GM12891 (cell line): ENCODE measurements around the gene PLA2G1B. TPM values are rescaled to one million over a fixed set of nuclear protein-coding genes. Genes with fewer than 3 reads are reported as not detected.

ENCODE experiments used
- DNase-seq: peaks from one replicate; pipeline ENCODE4 v3.0.0; 2011; ENCODE audit warnings: low spot score; ENCODE audit not compliant: insufficient read length
- FAIRE-seq: peaks from 2 replicates; lab custom pipeline; 2011; peaks lifted over from hg19 to GRCh38; lab: Jason Lieb, UNC
- PAX5 ChIP-seq: IDR thresholded peaks from 2 replicates; pipeline ENCODE4 v1.6.1; 2011; ENCODE audit warnings: low read length, moderate library complexity, mild to moderate bottlenecking; ENCODE audit not compliant: insufficient read depth, severe bottlenecking
- POLR2A ChIP-seq: IDR thresholded peaks from 2 replicates; pipeline ENCODE4 v1.6.1; 2011; ENCODE audit warnings: low read depth, low read length, control low read depth
- POLR2AphosphoS5 ChIP-seq: IDR thresholded peaks from 2 replicates; pipeline ENCODE4 v1.6.1; 2011; ENCODE audit warnings: low read depth, low read length, control low read depth
- POU2F2 ChIP-seq: IDR thresholded peaks from 2 replicates; pipeline ENCODE4 v1.6.1; 2011; ENCODE audit warnings: low read depth, mild to moderate bottlenecking, control low read depth, low read length, moderate library complexity
- SPI1 ChIP-seq: IDR thresholded peaks from 2 replicates; pipeline ENCODE4 v1.6.1; 2011; ENCODE audit warnings: low read depth, low read length, control low read depth
- TAF1 ChIP-seq: IDR thresholded peaks from 2 replicates; pipeline ENCODE4 v1.6.1; 2011; ENCODE audit warnings: low read depth, low read length, control low read depth
- polyA plus RNA-seq: library from polyadenylated mRNA; unstranded; fragments of >200 nt; gene quantifications from one replicate; pipeline ENCODE4 v1.2.1, GENCODE V29; 2012; ENCODE audit warnings: low read depth, missing spikeins, inconsistent platforms; ENCODE audit not compliant: missing spikeins

The PLA2G1B gene
- not detected for polyA plus RNA-seq

DNA sequence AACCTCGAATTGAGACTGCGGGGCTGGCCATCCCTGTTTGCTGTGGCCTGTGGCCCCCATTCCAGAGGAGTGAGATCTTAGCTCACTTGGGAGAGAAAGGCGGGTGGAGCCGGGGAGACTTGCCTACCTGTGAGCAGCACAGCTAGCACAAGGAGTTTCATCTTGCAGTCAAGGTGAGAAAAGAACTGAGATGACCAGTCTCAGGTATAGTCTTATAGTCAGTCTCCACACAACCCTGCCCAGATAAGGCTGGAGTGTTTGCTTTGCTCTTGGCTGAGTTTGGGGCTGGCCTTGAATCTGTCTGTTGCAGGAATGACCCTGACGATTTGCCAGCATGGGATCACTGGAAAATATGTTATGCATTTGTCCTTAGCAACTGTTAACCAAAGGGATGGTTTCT lies at the start of gene PLA2G1B:
PLA2G1B (minus strand) TSS at position 187 of the 400 bp plus-strand sequence; CDS start at position 161, 26 bp downstream.
- DNase-seq (no peak), FAIRE-seq (no peak)
- no peak for TF ChIP-seq SPI1

DNA sequence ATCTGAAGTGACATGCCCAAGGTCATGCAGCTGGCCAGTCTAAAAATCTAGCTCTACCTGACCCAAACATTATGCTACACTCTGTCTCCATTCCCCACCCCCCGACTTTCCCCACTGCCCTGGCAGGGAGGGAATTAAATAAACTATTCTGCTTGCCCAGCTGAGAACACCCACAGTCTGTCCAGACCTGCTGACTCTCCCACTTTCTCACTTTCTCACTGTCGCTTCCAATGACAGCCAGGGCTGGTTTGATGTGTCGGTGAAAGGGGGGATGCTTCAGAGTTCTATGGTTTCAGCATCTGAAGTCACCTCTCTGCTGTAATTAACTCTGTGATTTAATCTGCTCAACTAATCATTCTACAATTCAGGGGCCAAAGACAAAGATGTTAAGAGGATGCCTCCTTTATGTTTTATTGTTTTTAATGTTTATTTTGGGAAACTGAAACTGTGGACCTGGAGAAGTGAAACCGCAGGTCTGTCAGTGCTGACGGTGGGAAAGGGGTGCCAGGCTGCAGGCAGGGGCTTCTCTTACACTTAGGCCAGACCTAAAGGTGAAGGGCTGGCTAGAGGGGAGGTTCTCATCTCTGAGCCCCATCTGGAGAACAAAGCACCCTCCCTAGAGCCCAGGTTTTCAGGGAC lies 49.5 kb upstream of the PLA2G1B start:
- FAIRE-seq: no peak
- no peak for TF ChIP-seq POLR2AphosphoS5
- TF ChIP-seq POLR2A: no peak
- TF ChIP-seq TAF1: no peak
- TF ChIP-seq POU2F2: no peak
- no peak for TF ChIP-seq SPI1
- TF ChIP-seq PAX5: no peak

GRCh38 chr12:120376416-120376815 lies 48.8 kb upstream of the PLA2G1B start:
- no peak for FAIRE-seq
- TF ChIP-seq POLR2AphosphoS5 (no peak), SPI1 (no peak), POLR2A (no peak), POU2F2 (no peak), PAX5 (no peak), TAF1 (no peak)
- DNase-seq: no peak

More for the DNA sequence above, 49.5 kb upstream of the PLA2G1B start:
- no peak for DNase-seq

- FAIRE-seq (no peak), DNase-seq (no peak)
- TF ChIP-seq POU2F2: no peak
- TF ChIP-seq POLR2AphosphoS5: no peak
- no peak for TF ChIP-seq TAF1
- no peak for TF ChIP-seq SPI1
- no peak for TF ChIP-seq PAX5
- TF ChIP-seq POLR2A: no peak
These were observed 48.4 kb upstream of the PLA2G1B start for GRCh38 chr12:120376009-120376408.

DNA sequence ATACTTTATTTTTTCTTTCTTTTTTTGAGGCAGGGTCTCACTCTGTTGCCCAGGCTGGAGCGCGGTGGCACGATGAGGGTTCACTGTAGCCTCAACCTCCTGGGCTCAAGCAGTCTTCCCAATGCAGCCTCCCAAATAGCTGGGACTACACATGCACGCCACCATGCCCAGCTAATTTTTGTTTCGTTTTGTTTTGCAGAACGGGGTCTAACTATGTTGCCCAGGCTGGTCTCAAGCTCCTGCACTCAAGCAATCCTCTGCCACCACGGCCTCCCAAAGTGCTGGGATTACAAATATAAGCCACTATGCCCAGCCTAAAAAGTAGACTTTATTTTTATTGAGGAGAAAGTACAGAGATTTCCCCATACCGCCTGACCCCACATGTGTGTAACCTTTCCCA lies 46.1 kb upstream of the PLA2G1B start:
- no peak for DNase-seq
- TF ChIP-seq POU2F2 (no peak), TAF1 (no peak), POLR2A (no peak), POLR2AphosphoS5 (no peak), PAX5 (no peak), SPI1 (no peak)
- FAIRE-seq: no peak

GRCh38 chr12:120370343-120371243 lies 43.0 kb upstream of the PLA2G1B start:
- no peak for DNase-seq
- FAIRE-seq: no peak
- TF ChIP-seq TAF1: no peak

DNA sequence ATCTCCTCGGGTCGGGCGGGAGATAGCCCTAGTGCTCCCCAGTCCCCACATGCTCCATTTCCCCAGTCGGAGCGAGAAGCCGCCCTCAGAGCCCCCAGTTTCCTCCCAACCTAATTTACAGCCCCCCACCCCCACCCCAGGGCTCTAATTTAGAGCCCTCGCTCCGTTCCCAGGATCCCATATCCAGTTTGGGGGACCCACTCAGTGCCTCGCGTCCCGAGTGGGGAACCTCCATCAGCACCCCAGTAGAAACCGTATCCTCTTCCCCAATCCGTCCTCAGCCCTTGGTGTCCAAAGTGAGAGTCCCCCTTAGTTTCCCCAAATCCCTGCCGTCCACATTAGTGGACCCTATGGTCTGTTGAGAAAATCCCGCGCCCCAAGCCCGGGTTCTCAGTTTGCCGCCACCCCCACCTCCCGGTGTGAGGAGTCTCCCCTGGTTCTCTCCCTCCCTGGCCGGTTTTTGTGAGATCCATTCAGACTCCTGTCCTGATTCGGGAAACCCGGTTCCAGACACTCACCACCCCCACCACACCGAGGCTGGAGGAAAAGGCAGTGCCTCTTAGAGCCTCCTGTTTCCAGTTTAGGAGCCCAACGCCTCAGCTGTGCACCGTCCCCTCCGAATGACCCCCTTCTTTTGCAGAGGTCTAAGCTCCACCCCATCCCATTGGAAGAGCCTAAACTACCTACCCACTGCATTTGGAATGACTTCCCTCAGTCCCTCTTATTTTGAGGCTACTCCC lies 42.2 kb upstream of the PLA2G1B start:
- TF ChIP-seq POLR2AphosphoS5 (no peak), SPI1 (no peak), PAX5 (no peak), POLR2A (no peak), POU2F2 (no peak), TAF1 (no peak)
- DNase-seq (no peak), FAIRE-seq (no peak)

- no peak for TF ChIP-seq POLR2A
- TF ChIP-seq POLR2AphosphoS5: no peak
- TF ChIP-seq SPI1: no peak
- TF ChIP-seq POU2F2: no peak
- no peak for TF ChIP-seq PAX5
- TF ChIP-seq TAF1: no peak
- DNase-seq (no peak), FAIRE-seq (no peak)
These were observed 41.4 kb upstream of the PLA2G1B start, which contains the start of gene MSI1 for GRCh38 chr12:120368789-120369602. Gene MSI1, minus strand, starts transcription at chr12:120369164. Its CDS starts 73 bp downstream, at chr12:120369091.

DNA sequence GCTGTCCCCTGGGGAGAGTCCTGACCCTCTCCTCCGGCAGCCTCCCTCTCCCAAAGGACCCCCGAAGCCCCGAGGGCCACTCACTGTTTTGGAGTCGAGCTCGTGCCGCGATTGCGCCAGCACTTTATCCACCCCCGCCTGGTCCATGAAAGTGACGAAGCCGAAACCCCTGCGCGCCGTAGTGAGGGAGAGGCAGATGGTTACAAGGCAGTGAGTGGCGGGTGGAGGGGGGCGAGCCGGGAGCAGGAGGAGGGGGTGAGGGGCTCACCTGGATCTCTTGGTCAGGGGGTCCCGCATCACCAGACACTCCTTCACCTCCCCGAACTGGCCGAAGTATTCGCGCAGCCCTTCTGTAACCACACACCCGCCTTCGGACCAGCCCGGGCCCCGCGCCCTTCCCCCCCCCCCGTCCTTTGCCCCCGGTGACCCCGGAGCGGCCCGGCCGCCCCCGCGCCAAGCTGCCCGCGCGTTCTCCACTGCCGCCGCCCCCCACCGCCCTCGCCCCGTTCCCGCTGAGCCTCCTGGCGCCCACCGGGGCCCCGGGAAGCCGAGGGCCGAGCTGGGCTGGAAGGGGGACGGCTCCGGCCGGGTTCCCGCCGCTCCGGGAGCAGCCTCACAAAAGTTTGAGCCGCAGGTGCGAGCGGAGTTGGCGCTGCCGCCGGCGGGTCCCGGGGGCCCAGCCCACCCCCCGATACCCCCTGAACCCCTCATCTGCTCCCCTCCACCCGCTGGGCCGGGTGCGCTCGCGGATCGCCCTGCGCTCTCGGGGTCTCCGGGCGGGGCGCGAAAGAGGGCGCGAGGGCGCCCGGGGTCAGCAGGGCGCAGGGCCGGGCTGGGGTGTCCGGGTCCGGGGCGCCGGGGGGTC lies 40.6 kb upstream of the PLA2G1B start:
- FAIRE-seq (no peak), DNase-seq (no peak)
- TF ChIP-seq TAF1 (no peak), POU2F2 (no peak), POLR2AphosphoS5 (no peak), SPI1 (no peak), POLR2A (no peak), PAX5 (no peak)
